GM12892 (cell line): Measurements from ENCODE around the gene CTNNAL1.

ENCODE experiments used
- POLR2A ChIP-seq: IDR thresholded peaks from 2 replicates; pipeline ENCODE4 v1.6.1; 2011; ENCODE audit warnings: low read depth, low read length, control low read depth
- POLR2AphosphoS5 ChIP-seq: IDR thresholded peaks from 2 replicates; pipeline ENCODE4 v1.6.1; 2011; ENCODE audit warnings: low read depth, low read length, control low read depth

DNA sequence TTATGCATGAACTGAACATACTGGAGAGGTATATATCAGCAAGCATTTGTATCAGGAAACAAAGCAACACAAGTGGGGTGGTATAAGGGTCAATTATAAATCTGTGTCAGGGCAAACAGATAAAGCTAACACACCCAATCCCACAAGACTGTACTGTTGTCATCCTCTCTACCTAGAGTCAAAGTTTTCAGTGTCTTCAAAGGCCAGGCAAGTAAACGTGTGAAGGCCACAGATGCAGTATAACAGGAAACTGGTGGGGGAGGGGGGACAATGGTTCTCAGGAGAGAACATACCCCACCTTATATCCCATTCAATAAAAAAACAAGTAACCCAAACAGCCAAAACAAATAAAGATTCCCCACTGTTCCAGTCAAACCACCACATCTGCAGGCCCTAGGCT lies 101.5 kb downstream of the CTNNAL1 start:
- TF ChIP-seq POLR2AphosphoS5, result no peak
- no peak for TF ChIP-seq POLR2A
